Activated naive CD4-positive, alpha-beta T cell treated with anti-CD3 and anti-CD28 coated beads, Interleukin-2, amount 50 U/mL, for 72 hours (primary cell): ENCODE data around the gene MASP1. TPM values are rescaled to one million over a fixed set of nuclear protein-coding genes. Genes with fewer than 3 reads are reported as not detected.
A peak's percentile ranks its signal among the peaks of the same experiment; 100 is the strongest.

Source experiments
- ATAC-seq, 2 donors: fragments of 150-1000 bp; cut with Tn5 transposase; 2 replicates each; pipeline ENCODE4 v1.10.0; 2021; ENCODE audit warnings: mild to moderate bottlenecking in 2 of 2, moderate library complexity in 2 of 2
- DNase-seq, 2 donors: peaks; one replicate each; pipeline ENCODE4 v3.0.0; 2021 to 2022; ENCODE audit warnings: low spot score in 2 of 2
- H3K27ac Mint-ChIP-seq, 2 donors: one replicate each; pipeline ENCODE4 v1.8.0; 2022; ENCODE audit warnings: mild to moderate bottlenecking in 2 of 2, mixed read lengths in 2 of 2
- H3K36me3 Mint-ChIP-seq, 2 donors: one replicate each; pipeline ENCODE4 v1.8.0; 2022; ENCODE audit warnings: mixed read lengths in 2 of 2
- H3K9me3 Mint-ChIP-seq, 2 donors: one replicate each; pipeline ENCODE4 v1.8.0; 2022; ENCODE audit warnings: mixed read lengths in 2 of 2
- total RNA-seq, 2 donors: library from RNA; stranded (reverse); gene quantifications; one replicate each; pipeline ENCODE4 v1.2.3, GENCODE V29; 2022

The MASP1 gene
- total RNA-seq, 2 donors from 2014 or later: not detected

DNA sequence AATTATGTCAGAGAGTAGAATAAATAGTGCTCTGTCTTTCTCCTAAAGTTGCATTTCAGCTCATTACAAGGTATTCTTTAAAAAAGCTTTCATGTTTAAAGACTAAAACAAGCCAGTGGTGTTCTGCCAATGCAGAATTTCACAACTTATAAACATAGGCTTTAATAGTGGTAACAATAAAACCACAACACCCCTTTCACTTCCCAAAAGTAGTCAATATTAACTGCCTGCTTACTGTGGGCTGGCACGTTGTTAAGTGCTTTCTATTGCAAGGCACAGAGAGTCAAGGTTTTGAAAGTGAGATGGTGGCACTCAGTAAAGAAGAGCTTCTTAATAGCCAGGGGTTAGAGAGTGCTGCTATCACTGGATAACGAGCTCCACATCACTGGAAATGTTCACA, 102.6 kb downstream of the MASP1 start:
- Mint-ChIP-seq H3K9me3 (peaks cover 0 to 4% of the 10 kb centered on the region in 2 donors), H3K36me3 (no peaks in the 10 kb centered on the region), H3K27ac (no peak overlapping the region)
- no peak for ATAC-seq
- no peak for DNase-seq

DNA sequence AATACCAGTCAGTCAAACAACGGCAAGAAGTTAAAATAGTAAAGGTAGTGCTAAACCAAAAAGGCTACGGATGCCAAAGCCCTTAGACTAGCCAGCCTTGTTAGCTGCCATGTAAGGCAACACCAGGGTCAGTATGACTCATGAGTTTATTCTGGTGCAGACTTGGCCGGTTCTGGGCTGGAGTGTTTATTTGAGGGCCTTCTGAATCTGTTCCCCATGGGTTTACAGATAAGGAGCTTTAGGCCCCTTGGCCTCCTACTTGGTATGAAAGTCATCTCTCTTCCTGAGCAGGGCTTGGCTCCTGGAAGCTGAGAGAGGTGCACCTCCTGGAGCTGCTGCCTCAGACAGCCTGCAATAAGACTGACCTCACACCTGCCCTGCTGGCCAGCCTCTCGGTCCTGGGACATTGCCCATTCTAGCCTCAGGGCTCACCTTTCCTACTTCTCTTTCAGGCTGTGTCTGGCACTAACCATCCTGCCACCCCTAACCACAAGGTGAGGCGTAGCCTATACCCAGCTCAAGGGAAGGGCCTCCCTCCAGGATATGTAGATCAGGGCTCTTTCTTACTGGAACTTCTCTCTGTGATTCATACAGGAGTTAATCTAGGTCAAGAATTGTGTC, 104.6 kb downstream of the MASP1 start:
- Mint-ChIP-seq H3K36me3 (no peaks in the 10 kb centered on the region), H3K27ac (no peak overlapping the region), H3K9me3 (no peaks in the 10 kb centered on the region)
- ATAC-seq (peak in 1 of 2 donors; percentile 41), DNase-seq (no peak)

DNA sequence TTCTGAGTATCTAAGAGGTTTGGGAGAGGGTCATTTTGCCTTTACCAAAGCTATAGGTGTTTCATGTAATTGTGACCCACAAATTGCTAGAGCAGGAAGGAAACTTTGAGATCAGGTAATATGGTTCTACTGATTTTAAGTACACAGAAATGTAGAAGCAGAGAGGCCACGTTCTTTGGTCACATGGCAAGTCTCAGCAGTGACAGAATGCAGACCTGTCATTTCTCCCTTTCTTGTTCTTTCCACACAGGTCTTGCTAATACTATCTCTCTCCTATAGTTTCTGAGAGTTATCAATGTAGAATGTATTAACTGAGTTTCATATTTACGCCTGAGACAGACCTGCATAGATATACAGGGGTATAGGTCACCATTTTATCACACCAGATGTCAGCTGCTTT, 105.2 kb downstream of the MASP1 start:
- no peaks in the 10 kb centered on the region for H3K9me3 Mint-ChIP-seq

DNA sequence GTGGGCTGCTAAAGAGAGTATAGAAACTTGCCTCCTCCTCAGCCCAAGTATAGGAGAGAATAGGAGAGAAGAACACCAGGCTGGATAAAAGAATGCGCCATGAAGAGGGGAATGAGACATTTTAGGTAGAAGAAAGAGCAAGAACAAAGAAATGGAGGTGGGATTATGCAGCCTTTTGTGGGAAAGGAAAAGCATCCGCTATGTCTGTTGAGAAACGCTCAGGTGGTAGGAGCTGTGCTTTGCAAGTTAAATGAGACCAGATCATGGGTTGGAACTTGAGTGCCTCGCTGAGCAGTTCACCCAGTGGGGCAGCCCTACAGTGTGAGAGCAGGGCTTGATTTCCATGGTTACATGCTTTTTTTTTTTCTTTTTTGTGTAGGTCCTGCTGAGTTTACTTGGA, 105.8 kb downstream of the MASP1 start:
- ATAC-seq: no peak
- no peak for DNase-seq
- Mint-ChIP-seq H3K27ac (no peak overlapping the region), H3K9me3 (no peaks in the 10 kb centered on the region), H3K36me3 (no peaks in the 10 kb centered on the region)

More for the DNA sequence above, 105.2 kb downstream of the MASP1 start:
- H3K27ac Mint-ChIP-seq: no peak overlapping the region
- no peaks in the 10 kb centered on the region for H3K36me3 Mint-ChIP-seq
- no peak for ATAC-seq
- DNase-seq: no peak

Other genes starting within 250 kb of the MASP1 start
- gene RPL39L, start 152.2 kb downstream of the MASP1 start, total RNA-seq: 10 to 100 TPM; 15.5 to 19.3 TPM
- not detected for gene RTP1, start 94.3 kb downstream of the MASP1 start, total RNA-seq
- 1 to 10 TPM; 1.3 to 3.6 TPM for gene RTP4, start 76.6 kb upstream of the MASP1 start, total RNA-seq